ENCODE results near the gene CERCAM. TPM values are rescaled to one million over a fixed set of nuclear protein-coding genes. Genes with fewer than 3 reads are reported as not detected.

CERCAM gene, protein sequence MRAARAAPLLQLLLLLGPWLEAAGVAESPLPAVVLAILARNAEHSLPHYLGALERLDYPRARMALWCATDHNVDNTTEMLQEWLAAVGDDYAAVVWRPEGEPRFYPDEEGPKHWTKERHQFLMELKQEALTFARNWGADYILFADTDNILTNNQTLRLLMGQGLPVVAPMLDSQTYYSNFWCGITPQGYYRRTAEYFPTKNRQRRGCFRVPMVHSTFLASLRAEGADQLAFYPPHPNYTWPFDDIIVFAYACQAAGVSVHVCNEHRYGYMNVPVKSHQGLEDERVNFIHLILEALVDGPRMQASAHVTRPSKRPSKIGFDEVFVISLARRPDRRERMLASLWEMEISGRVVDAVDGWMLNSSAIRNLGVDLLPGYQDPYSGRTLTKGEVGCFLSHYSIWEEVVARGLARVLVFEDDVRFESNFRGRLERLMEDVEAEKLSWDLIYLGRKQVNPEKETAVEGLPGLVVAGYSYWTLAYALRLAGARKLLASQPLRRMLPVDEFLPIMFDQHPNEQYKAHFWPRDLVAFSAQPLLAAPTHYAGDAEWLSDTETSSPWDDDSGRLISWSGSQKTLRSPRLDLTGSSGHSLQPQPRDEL
- total RNA-seq (under 1 TPM; 0.25 to 0.42 TPM), total RNA-seq (0.83 to 2.0 reads per million in 2 donors)

- Mint-ChIP-seq H3K27ac (no peak within 1 kb of the TSS), H3K36me3 (ENCODE audit: low read depth) (no peaks in the 10 kb centered on the region), H3K27me3 (peaks cover 28% of the 10 kb centered on the region), H3K4me3 (peak within 1 kb of the TSS; percentile 87), H3K4me1 (peaks cover 12% of the 10 kb centered on the region)
- DNase-seq (peak in 2 of 3 donors; percentile 39 to 45), ATAC-seq (peak; percentile 80)
- H3K9me3 ChIP-seq (ENCODE audit: control insufficient read depth, low read length, poor library complexity, severe bottlenecking): no peaks in the 10 kb centered on the region
These were observed at the start of gene CERCAM for GRCh38 chr9:128420651-128421481. CERCAM (plus strand) TSS chr9:128420857; CDS start chr9:128420878, 21 bp downstream.

- H3K9me3 ChIP-seq (ENCODE audit: control insufficient read depth, low read length, poor library complexity, severe bottlenecking): no peaks in the 10 kb centered on the region
- peaks cover 35% of the 10 kb centered on the region for H3K4me1 Mint-ChIP-seq
- DNase-seq (no peak), ATAC-seq (no peak)
- peaks cover 5% of the 10 kb centered on the region for H3K27me3 Mint-ChIP-seq
- peak overlapping the region; percentile 95 for H3K4me3 Mint-ChIP-seq
- H3K36me3 Mint-ChIP-seq (ENCODE audit: low read depth): peaks cover 4% of the 10 kb centered on the region
- H3K27ac Mint-ChIP-seq: peak overlapping the region; percentile 96
These were observed 49.0 kb upstream of the CERCAM start for GRCh38 chr9:128371630-128372117.

DNA sequence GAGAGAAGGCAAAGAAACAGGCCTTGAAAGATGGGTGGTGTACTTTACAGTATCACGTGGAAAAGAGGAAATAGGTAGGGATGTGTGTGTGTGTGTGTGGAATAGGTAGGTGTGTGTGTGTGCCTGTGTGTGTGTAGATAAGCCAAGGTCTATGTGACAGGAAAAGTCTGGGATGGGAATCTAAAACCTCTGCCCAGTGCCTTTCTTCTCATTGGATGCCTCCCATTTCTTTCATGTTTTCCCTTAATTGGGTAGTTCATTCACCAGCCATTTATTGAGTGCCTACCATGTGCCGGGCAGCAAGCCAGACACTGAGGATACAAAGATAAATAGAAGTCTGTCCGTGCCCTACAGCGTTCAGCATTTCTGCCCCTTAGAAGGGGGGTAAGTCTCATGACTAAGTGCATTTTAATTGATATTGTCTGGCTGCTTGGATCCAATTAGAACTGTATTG lies 48.4 kb upstream of the CERCAM start:
- H3K4me1 Mint-ChIP-seq: peaks cover 35% of the 10 kb centered on the region
- H3K27me3 Mint-ChIP-seq: peaks cover under 1% of the 10 kb centered on the region
- DNase-seq (no peak), ATAC-seq (no peak)
- peak overlapping the region; percentile 96 for H3K27ac Mint-ChIP-seq
- H3K4me3 Mint-ChIP-seq: peak overlapping the region; percentile 95
- H3K36me3 Mint-ChIP-seq (ENCODE audit: low read depth): peaks cover 4% of the 10 kb centered on the region
- H3K9me3 ChIP-seq (ENCODE audit: control insufficient read depth, low read length, poor library complexity, severe bottlenecking): no peaks in the 10 kb centered on the region

GRCh38 chr9:128372784-128373183 lies 47.9 kb upstream of the CERCAM start:
- peaks cover 4% of the 10 kb centered on the region for H3K36me3 Mint-ChIP-seq (ENCODE audit: low read depth)

GRCh38 chr9:128374221-128374675 lies 46.4 kb upstream of the CERCAM start:
- Mint-ChIP-seq H3K4me1 (peaks cover 35% of the 10 kb centered on the region), H3K36me3 (ENCODE audit: low read depth) (peaks cover 4% of the 10 kb centered on the region), H3K4me3 (no peak overlapping the region), H3K27me3 (no peaks in the 10 kb centered on the region), H3K27ac (no peak overlapping the region)
- no peak for DNase-seq
- H3K9me3 ChIP-seq (ENCODE audit: control insufficient read depth, low read length, poor library complexity, severe bottlenecking): no peaks in the 10 kb centered on the region
- ATAC-seq: no peak

More at GRCh38 chr9:128372784-128373183, 47.9 kb upstream of the CERCAM start:
- DNase-seq: no peak
- Mint-ChIP-seq H3K27ac (peak overlapping the region; percentile 49), H3K4me1 (peaks cover 35% of the 10 kb centered on the region), H3K27me3 (no peaks in the 10 kb centered on the region), H3K4me3 (peak overlapping the region; percentile 95)
- ATAC-seq: no peak
- no peaks in the 10 kb centered on the region for H3K9me3 ChIP-seq (ENCODE audit: control insufficient read depth, low read length, poor library complexity, severe bottlenecking)

GRCh38 chr9:128375865-128376264 lies 44.8 kb upstream of the CERCAM start:
- no peaks in the 10 kb centered on the region for H3K9me3 ChIP-seq (ENCODE audit: control insufficient read depth, low read length, poor library complexity, severe bottlenecking)
- Mint-ChIP-seq H3K36me3 (ENCODE audit: low read depth) (peaks cover 4% of the 10 kb centered on the region), H3K27ac (no peak overlapping the region), H3K4me1 (peaks cover 28% of the 10 kb centered on the region), H3K27me3 (no peaks in the 10 kb centered on the region), H3K4me3 (no peak overlapping the region)
- no peak for DNase-seq
- ATAC-seq: no peak

DNA sequence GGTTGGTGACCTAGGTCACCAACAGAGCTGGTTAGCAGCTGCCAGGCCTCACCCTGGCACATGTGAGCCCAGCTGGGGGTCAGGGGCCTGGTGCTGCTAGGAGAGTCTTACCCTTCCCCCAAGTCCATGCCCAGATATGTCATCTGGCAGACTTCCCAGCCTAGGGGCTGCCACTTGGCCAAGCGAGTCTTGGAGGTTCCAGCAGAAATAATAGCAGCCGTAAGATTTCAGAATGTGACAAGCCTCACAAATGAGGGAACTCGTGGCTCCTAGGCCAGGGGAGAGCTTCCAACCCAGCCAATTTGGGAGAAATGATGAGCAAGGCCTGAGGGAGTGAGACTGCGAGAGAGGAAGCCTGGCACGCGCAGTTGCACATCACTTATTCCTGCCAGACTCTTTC lies 38.4 kb upstream of the CERCAM start:
- Mint-ChIP-seq H3K27ac (no peak overlapping the region), H3K4me1 (no peaks in the 10 kb centered on the region)

DNA sequence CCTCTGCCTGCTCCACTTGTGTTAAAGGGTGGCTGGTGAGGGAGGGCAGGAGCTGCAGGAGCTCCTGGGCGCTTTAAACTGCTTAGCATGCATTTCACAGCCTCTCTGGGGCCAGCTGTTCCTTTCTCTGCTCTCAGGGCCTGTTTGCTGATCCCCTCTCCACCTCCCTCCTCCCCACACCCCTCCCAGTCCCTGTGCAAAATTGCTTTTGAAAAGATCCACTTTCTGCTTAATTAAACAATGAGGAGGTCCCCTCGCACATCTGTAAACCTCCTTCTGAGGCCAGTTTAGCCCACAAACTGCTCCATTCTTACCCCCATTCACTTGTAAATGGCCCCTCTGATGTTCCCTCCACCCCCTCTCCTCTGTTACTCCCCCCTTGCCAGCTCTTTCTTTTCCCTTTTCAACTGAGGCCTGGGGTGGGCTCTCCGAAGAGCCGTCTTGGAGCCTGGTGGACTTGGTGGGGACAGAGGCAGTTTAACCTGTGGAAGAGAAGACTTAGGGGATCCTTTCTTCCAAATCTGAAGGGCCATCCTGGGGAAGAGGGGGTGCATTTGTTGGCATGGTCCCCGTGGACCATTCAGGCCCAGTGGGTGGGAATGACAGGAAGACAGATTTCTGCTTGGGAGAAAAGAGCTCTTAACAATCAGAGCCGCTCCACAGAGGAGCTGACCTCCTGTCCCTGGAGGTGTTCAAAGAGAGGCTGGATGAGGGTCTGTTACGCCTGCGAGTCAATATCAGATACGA lies 37.5 kb upstream of the CERCAM start:
- Mint-ChIP-seq H3K27ac (no peak overlapping the region), H3K36me3 (ENCODE audit: low read depth) (peaks cover 6% of the 10 kb centered on the region)
- no peak for ATAC-seq

More for the DNA sequence above, 38.4 kb upstream of the CERCAM start:
- ATAC-seq (no peak), DNase-seq (no peak)
- Mint-ChIP-seq H3K36me3 (ENCODE audit: low read depth) (peaks cover 6% of the 10 kb centered on the region), H3K4me3 (no peak overlapping the region), H3K27me3 (no peaks in the 10 kb centered on the region)
- H3K9me3 ChIP-seq (ENCODE audit: control insufficient read depth, low read length, poor library complexity, severe bottlenecking): no peaks in the 10 kb centered on the region

DNA sequence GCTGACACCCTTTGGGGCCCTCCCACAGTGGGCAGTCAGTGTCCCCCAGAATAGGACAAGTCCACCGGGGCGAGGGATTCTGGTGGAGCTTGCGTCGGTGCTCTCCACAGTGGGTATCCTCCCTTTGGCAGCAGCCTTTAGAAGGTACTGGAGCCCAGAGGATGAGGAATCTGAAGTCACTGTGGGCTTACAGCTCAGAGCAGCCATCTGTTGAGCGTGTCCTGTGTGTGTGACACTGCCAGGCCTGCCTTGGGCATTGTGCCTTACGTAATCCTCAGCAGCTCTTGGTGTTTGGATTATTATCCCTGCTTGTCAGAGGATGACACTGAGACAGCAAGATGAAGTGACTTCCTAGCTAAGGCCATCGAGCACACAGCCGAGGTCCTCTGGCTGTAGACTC lies 36.9 kb upstream of the CERCAM start:
- Mint-ChIP-seq H3K27ac (no peak overlapping the region), H3K4me3 (no peak overlapping the region), H3K4me1 (no peaks in the 10 kb centered on the region), H3K27me3 (no peaks in the 10 kb centered on the region), H3K36me3 (ENCODE audit: low read depth) (peaks cover 6% of the 10 kb centered on the region)
- DNase-seq (no peak), ATAC-seq (no peak)
- no peaks in the 10 kb centered on the region for H3K9me3 ChIP-seq (ENCODE audit: control insufficient read depth, low read length, poor library complexity, severe bottlenecking)

More for the DNA sequence above, 37.5 kb upstream of the CERCAM start:
- DNase-seq: no peak
- Mint-ChIP-seq H3K4me1 (no peaks in the 10 kb centered on the region), H3K4me3 (no peak overlapping the region), H3K27me3 (no peaks in the 10 kb centered on the region)
- H3K9me3 ChIP-seq (ENCODE audit: control insufficient read depth, low read length, poor library complexity, severe bottlenecking): no peaks in the 10 kb centered on the region

DNA sequence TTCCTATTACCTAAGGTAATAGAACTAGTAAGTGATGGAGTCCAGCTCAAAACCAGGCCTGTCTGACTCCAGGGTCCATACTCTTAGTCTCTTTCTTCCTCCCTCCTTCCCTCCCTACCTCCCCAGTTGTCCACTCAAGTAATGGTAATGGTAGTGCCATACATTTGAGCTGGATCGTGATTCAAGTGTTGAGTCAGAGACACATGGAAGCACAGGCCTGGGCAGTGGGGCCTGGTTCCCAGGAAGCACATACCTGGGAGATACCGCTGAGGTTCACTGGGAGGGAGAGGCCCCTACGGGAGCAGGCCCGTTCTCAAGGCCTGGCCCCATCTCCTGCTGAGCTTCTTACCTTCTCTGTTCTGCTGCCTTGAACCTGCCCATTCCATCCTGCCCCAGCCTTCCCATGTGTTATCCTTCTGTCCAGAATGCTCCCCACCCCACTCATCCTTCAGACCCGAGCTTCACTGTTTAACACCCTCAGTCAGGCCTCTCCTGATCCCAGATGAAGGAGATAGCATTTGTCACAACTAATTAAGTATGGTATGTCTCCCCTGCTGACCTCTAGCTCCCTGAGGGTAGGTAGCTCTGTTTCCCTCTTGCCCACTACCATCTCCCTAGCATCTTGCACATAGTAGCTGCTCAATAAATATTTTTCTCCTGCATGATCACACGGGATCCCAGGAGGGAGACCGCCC lies 35.7 kb upstream of the CERCAM start:
- DNase-seq (no peak), ATAC-seq (no peak)
- Mint-ChIP-seq H3K36me3 (ENCODE audit: low read depth) (peaks cover 6% of the 10 kb centered on the region), H3K27me3 (no peaks in the 10 kb centered on the region), H3K4me1 (no peaks in the 10 kb centered on the region), H3K4me3 (no peak overlapping the region), H3K27ac (no peak overlapping the region)
- no peaks in the 10 kb centered on the region for H3K9me3 ChIP-seq (ENCODE audit: control insufficient read depth, low read length, poor library complexity, severe bottlenecking)

DNA sequence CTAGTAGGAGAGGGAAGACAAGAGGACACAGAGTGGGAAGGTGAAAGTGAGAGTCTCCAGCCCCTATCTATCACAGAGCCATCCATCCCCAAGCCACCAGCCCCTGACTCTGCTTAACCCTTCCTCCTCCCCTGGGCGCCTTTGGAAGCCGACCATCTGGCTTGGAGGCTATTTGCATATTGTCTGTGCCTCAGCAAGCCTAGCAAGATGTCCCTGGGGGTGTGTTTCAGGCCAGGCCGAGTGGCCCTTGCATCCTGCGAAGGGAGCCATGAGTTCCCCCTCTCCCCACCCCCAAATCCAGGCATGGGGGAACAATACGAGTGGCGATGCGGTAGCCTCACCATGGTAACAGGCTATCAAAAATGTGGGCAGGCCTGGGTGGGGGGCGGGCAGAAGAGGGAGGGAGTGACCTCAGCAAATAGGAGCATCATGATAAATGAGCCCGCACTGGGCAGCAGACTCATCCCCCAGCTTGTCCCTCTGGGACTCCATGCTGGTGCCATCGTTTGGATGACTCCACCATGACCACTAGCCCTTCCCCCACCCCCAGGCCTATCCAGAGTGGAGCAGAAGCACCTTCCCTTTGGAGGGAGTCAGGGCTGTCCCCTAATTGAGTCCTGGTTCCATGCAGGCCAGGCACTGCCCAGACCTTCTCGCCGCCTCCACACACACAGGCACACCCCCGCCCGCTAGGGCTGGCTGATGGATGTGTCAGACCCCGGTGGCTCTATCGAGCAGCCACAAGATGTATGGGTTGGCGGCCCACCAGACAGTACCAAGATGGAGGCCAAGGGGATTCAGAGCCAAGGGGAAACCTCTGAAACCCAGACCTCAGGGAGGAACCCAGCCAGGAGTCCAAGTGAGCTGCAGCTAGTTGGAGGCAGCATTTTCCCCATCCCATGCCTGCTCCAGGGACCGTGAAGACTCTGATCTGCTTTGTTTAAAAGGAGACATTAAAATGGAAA lies 34.9 kb upstream of the CERCAM start:
- Mint-ChIP-seq H3K4me3 (no peak overlapping the region), H3K36me3 (ENCODE audit: low read depth) (peaks cover 6% of the 10 kb centered on the region), H3K27ac (no peak overlapping the region), H3K4me1 (no peaks in the 10 kb centered on the region), H3K27me3 (no peaks in the 10 kb centered on the region)
- DNase-seq: no peak
- no peaks in the 10 kb centered on the region for H3K9me3 ChIP-seq (ENCODE audit: control insufficient read depth, low read length, poor library complexity, severe bottlenecking)
- ATAC-seq: no peak
